ENCODE measurements around the gene SLC35D2. TPM values are rescaled to one million over a fixed set of nuclear protein-coding genes. Genes with fewer than 3 reads are reported as not detected.

SLC35D2 gene
- total RNA-seq, 1 experiment from 2014 or later, result 19.0 TPM

DNA sequence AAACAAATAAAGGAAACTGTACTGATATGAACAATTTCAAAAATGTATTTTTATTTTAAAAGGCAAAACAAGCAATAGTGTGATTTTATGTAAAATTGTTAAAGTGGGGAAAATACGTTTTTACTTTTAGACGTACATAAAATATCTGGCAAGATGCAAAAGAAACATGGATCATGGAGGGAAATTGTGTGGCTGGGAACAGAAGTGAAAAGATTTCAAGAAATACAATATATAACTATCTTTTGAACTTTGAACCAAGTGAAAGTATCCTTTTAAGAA lies 36.1 kb upstream of the SLC35D2 start:
- Histone ChIP-seq H2BK15ac (ENCODE audit: low read depth, low read length) (no peak overlapping the region), H4K20me1 (ENCODE audit: control insufficient read depth, insufficient read depth, insufficient read length) (no peaks in the 10 kb centered on the region), H3K9me3 (ENCODE audit: control insufficient read depth, low read depth, low read length) (no peaks in the 10 kb centered on the region), H2BK5ac (ENCODE audit: insufficient read length, low read length) (no peak overlapping the region), H2BK120ac (ENCODE audit: low read depth, low read length, poor library complexity, severe bottlenecking) (no peak overlapping the region), H3K56ac (ENCODE audit: insufficient read length, low read depth, low read length) (no peak overlapping the region), H2BK20ac (ENCODE audit: low read depth, low read length, poor library complexity, severe bottlenecking) (no peak overlapping the region), H3K23ac (ENCODE audit: insufficient read length, low read depth, low read length) (no peak overlapping the region), H3K4me1 (ENCODE audit: insufficient read depth, low read length) (no peaks in the 10 kb centered on the region; the same call in 1 of the 2 replicates), H3K23me2 (ENCODE audit: insufficient read length, low read depth, low read length, poor library complexity, severe bottlenecking) (peaks cover 3% of the 10 kb centered on the region), H3K27me3 (ENCODE audit: insufficient read depth, low read length) (no peaks in the 10 kb centered on the region), H2AFZ (ENCODE audit: low read length) (no peak overlapping the region), H2BK12ac (ENCODE audit: insufficient read length, low read depth, low read length) (no peak overlapping the region), H4K8ac (replicated peaks; ENCODE audit: insufficient read length, low read depth, low read length) (no peak overlapping the region), H2AK5ac (ENCODE audit: insufficient read length, low read length) (no peak overlapping the region), H3K9ac (ENCODE audit: extremely low read depth, insufficient read length, low read length) (peak overlapping the region; percentile 51), H3K4me2 (ENCODE audit: insufficient read depth, insufficient read length, low read length) (peak overlapping the region; percentile 52), H3T11ph (ENCODE audit: low read length) (no peak overlapping the region), H3K14ac (ENCODE audit: insufficient read depth, low read length) (no peak overlapping the region), H4K91ac (ENCODE audit: insufficient read length, low read depth, low read length) (no peak overlapping the region), H3K4ac (ENCODE audit: low read depth, low read length) (no peak overlapping the region), H4K5ac (ENCODE audit: insufficient read length, low read depth, low read length) (no peak overlapping the region), H3K79me2 (ENCODE audit: insufficient read depth, low read length) (peaks cover 7% of the 10 kb centered on the region; the same call in 1 of the 2 replicates), H3K79me1 (ENCODE audit: insufficient read depth, low read depth, low read length, poor library complexity, severe bottlenecking) (no peaks in the 10 kb centered on the region), H3K18ac (ENCODE audit: insufficient read length, low read depth, low read length) (no peak overlapping the region), H3K27ac (ENCODE audit: insufficient read length, low read depth, low read length) (no peak overlapping the region)
- no peak for DNase-seq
- H3K4me1 Mint-ChIP-seq, result peaks cover 34 to 40% of the 10 kb centered on the region in 2 experiments
- peak overlapping the region in 1 of 3 experiments; percentile 93; a peak in 2 of 7 replicates for H3K27ac Mint-ChIP-seq
- TF ChIP-seq, protein P1, sequence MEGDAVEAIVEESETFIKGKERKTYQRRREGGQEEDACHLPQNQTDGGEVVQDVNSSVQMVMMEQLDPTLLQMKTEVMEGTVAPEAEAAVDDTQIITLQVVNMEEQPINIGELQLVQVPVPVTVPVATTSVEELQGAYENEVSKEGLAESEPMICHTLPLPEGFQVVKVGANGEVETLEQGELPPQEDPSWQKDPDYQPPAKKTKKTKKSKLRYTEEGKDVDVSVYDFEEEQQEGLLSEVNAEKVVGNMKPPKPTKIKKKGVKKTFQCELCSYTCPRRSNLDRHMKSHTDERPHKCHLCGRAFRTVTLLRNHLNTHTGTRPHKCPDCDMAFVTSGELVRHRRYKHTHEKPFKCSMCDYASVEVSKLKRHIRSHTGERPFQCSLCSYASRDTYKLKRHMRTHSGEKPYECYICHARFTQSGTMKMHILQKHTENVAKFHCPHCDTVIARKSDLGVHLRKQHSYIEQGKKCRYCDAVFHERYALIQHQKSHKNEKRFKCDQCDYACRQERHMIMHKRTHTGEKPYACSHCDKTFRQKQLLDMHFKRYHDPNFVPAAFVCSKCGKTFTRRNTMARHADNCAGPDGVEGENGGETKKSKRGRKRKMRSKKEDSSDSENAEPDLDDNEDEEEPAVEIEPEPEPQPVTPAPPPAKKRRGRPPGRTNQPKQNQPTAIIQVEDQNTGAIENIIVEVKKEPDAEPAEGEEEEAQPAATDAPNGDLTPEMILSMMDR (conservative IDR thresholded peaks at IDR 0.05), result no peak
- WGBS (ENCODE audit: extremely low coverage, insufficient read length, low lambda C conversion rate), result 100% methylated on average over 1 of the region's 2 CpGs
- H3K4me3 Mint-ChIP-seq, result peak overlapping the region; percentile 84 to 92
- peaks cover 0 to 4% (median 0%) of the 10 kb centered on the region in 3 experiments; a peak in 1 of 7 replicates for H3K36me3 Mint-ChIP-seq (ENCODE audit: insufficient read depth in 1 of 3, low read depth in 3 of 3)
- no peaks in the 10 kb centered on the region for H3K27me3 Mint-ChIP-seq (ENCODE audit: low read depth)
- no peaks in the 10 kb centered on the region for H3K9me3 Mint-ChIP-seq
